ENCODE results near the gene ABLIM1.

GRCh38 chr10:114442091-114442630, 215.9 kb downstream of the ABLIM1 start:
- no peak for TF ChIP-seq CTCF (IDR thresholded peaks at IDR 0.05)
- no peak for TF ChIP-seq POLR2AphosphoS5 (IDR thresholded peaks at IDR 0.05)
- no peak for TF ChIP-seq POLR2A (IDR thresholded peaks at IDR 0.05)
